HG02642 (cell line): ENCODE data around the gene ARHGAP10.

Experiments used
- ATAC-seq: cut with Tn5 transposase; IDR thresholded peaks from one replicate; pipeline ENCODE4 v1.9.1; 2021; ENCODE audit warnings: mild to moderate bottlenecking; ENCODE audit not compliant: unreplicated experiment, poor library complexity

Gene ARHGAP10

GRCh38 chr4:148015468-148015867 is 283.6 kb downstream of the ARHGAP10 start:
- no peak for ATAC-seq

DNA sequence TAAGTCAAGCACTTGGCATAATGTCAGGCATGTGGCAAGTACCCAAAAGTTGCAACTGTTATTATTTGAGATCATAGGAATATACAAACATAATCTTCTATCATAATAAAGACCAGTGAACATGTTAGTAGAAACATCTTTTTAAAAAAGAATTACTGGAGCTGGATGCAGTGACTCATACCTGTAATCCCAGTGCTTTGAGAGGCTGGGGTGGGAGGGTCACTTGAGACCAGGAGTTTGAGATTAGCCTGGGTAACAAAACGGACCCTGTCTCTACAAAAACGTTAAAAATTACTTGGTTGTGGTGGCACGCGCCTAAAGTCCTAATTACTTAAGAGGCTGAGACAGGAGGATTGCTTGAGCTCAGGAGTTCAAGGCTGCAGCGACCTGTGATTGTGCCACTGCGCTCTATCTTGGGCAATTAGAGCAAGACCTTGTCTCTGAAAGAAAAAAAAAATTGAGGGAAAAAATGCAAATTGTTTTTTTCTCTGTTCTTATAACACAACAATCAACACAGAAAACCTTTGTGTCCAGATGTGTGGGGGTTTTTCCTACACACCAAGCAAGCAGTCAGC is 284.3 kb downstream of the ARHGAP10 start:
- no peak for ATAC-seq

GRCh38 chr4:148017801-148018200 is 285.9 kb downstream of the ARHGAP10 start:
- no peak for ATAC-seq

GRCh38 chr4:148021686-148022085 is 289.8 kb downstream of the ARHGAP10 start:
- no peak for ATAC-seq

DNA sequence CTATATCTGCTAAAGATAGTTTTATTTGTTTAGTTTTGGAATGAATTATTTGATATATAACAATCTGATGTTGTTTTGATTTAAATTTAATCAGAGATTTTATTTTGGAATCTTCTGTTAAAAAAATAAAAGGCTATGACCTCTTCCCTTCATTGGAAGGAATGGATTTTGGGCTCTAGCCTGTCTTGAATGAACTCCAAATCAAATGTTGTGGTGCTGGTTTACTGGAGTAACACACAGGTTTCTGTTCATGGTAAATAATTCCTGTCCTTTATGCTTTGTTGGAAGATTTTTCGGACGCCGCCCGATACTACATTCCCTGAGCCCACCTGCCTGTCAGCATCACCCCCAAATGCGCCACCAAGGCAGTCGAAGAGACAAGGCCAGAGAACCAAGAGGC is 291.1 kb downstream of the ARHGAP10 start:
- no peak for ATAC-seq

- no peak for ATAC-seq
These were observed 291.8 kb downstream of the ARHGAP10 start for GRCh38 chr4:148023512-148024181.

DNA sequence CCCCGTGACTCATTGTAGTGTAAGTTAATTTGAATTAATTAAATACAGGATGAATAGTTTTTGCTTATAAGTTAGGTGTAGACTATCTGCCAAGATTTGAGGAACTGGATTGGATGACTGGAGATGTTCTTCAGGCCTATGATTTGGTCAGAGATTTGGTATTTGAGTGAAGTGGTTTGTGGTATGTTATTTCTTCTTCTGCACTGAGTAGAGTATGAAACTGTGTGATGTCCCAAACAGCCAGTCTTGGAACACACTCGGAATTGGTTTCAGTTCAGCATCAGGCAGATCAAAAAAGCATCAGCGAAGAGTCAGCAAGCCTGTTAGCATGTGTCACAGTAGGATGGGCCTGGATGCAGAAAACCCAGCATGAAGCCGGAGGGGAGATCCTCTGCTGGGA is 294.1 kb downstream of the ARHGAP10 start:
- no peak for ATAC-seq

DNA sequence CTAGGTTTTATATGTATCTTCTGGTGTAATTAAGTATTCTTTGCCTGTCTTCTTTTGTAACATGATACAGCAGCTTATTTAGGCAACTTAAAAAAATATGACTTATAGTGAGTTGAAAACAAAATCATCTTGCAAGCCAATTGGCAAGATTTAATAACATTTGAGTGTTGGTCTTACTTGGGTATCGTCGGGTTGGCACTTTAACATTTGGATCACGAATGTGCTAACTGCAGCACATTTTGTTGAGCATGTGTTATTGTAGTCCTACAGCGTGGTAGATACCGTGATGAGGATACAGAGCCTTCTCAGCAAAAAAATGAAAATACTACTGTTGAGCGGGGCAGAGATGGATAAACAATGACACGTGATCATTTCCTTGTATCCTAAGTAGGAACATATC is 295.3 kb downstream of the ARHGAP10 start:
- no peak for ATAC-seq

GRCh38 chr4:148029781-148030180 is 297.9 kb downstream of the ARHGAP10 start:
- no peak for ATAC-seq

- ATAC-seq, result no peak
These were observed 298.4 kb downstream of the ARHGAP10 start for GRCh38 chr4:148030193-148030873.

DNA sequence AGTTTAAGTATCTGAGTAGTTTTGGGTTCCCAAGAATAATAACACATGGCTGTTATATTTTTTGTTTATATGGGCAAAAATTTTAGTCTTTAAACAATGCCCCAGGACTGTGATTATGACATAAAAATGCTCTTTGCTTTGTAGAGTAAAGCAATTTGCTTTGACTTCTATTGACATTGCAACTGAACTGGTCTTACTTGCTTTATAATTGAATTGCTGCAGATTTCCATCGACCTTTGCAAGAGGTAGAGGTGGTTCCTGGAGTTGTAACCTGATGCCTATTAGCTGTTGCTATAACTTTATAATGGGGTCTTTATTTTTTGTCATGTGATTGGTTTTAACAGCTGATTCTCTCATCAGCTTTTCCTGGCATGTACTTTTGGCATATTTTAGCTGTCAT is 302.9 kb downstream of the ARHGAP10 start:
- ATAC-seq, result no peak

- ATAC-seq, result no peak
These were observed 309.9 kb downstream of the ARHGAP10 start for GRCh38 chr4:148041606-148042329.

DNA sequence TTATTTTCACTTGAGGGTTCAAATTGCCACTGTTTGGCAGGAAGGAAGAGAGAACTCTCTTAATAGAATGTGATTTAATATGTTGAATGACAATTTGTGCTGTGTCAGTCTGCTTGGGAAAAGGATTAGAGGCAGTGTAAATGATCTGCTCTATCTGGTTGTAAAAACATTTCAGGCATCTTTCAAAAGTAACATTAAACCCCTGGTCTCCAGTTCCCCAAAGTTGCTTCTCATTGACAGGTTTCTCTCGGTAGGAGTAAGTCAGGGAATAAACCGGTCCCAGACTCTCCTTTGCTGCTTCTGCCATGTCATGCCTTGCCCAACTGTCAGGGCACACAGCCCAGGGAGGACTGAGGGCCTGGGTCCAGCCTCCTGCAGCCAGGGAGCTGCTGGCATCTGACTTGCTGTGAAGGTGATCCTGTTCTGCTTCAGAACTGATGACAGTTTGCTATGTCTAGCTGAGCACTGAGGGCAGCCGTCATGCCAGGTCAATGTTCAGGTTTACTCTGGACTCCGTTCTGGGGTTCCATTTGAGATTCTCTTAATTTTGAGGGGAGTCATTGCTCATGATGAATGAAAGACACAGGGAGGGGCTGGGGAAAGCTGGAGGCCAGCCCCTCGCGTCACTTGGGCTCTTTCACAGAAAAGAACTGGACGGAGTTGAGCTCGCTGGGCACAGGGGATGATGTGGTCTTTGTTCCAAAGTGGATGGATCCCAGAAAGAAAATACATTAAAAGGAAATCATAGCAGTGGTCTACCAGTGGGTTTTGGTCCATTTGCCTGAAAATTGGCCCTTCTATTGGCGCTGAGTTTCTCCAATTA is 312.4 kb downstream of the ARHGAP10 start:
- ATAC-seq, result peak; percentile 15

- ATAC-seq, result peak; percentile 94
These were observed 313.0 kb downstream of the ARHGAP10 start for GRCh38 chr4:148044912-148045352.

DNA sequence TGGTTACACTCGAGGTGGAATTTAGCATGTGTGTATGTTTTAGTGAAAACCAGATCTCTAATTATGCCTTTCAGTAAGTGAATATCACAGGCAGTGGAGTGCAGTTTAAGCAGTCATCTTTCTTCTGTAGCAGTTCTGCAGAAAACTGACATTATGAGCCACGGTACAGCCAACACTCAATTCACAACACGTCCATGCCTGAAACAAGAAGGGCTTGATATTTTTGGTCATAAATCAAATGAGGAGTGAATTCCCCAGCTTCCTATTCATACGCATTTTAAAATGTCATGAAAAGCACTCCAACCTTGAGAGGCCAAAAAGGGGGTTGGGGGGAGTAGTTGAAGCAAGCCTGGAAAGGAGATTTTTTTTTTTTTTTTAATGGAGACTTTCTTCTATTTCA is 316.7 kb downstream of the ARHGAP10 start:
- ATAC-seq, result no peak

DNA sequence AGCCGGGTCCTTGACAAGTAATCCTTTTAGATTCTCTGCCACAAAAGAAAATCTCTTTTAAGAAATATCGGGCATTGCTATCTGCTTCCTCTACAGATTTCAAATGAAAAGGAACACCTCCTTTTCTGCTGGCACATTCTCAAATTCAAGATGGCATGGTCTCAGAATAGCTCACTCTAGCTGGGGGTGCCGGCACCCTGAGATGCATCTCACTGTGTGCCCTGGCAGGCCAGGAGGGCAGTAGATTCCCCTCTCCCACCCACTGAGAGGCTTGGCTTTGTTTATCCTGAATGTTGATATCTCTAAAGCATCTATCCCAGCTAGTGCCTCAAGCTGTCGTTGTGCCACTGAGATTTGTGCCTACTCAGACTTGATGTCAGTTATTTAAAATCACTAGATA is 319.5 kb downstream of the ARHGAP10 start:
- no peak for ATAC-seq

- ATAC-seq, result no peak
These were observed 320.6 kb downstream of the ARHGAP10 start for GRCh38 chr4:148052448-148052847.

- ATAC-seq, result no peak
These were observed 321.6 kb downstream of the ARHGAP10 start for GRCh38 chr4:148053298-148054003.

GRCh38 chr4:148054275-148054674 is 322.4 kb downstream of the ARHGAP10 start:
- ATAC-seq, result peak; percentile 26

- ATAC-seq, result no peak
These were observed 324.0 kb downstream of the ARHGAP10 start for GRCh38 chr4:148055844-148056243.
